SK-N-SH treated with all-trans-retinoic acid at 6 μM for 48 hours (cell line): Measurements from ENCODE around the gene RABEPK.

ENCODE experiments used
- ATAC-seq: fragments of 200-7000 bp; cut with Tn5 transposase; 3 replicates; pipeline ENCODE4 v1.9.1; 2020; ENCODE audit warnings: mild to moderate bottlenecking, moderate library complexity
- BACH2 ChIP-seq: fragments of 250-450 bp; sonication (Bioruptor Pico); IDR thresholded peaks from 2 replicates; pipeline ENCODE4 v1.9.0; 2021; ENCODE audit warnings: mild to moderate bottlenecking, borderline replicate concordance
- CREB5 ChIP-seq: fragments of 250-450 bp; sonication (Bioruptor Pico); IDR thresholded peaks from 2 replicates; pipeline ENCODE4 v1.5.1; 2020; ENCODE audit warnings: low read depth, mild to moderate bottlenecking, moderate library complexity
- CSDC2 ChIP-seq: fragments of 250-450 bp; sonication (Bioruptor Pico); IDR thresholded peaks from 2 replicates; pipeline ENCODE4 v1.5.0; 2020; ENCODE audit warnings: mild to moderate bottlenecking, moderate library complexity
- GLIS3 ChIP-seq: fragments of 250-450 bp; sonication (Bioruptor Pico); IDR thresholded peaks from 2 replicates; pipeline ENCODE4 v1.5.0; 2020; ENCODE audit warnings: mild to moderate bottlenecking, moderate library complexity
- ISL1 ChIP-seq: fragments of 250-450 bp; sonication (Bioruptor Pico); IDR thresholded peaks from 2 replicates; pipeline ENCODE4 v2.1.2; 2022; ENCODE audit warnings: mild to moderate bottlenecking, moderate library complexity
- OSR1 ChIP-seq: fragments of 250-450 bp; sonication (Bioruptor Pico); IDR thresholded peaks from 2 replicates; pipeline ENCODE4 v1.8.0; 2022; ENCODE audit warnings: moderate library complexity, mild to moderate bottlenecking, inconsistent platforms
- RARB ChIP-seq: fragments of 250-450 bp; sonication (Bioruptor Pico); IDR thresholded peaks from 2 replicates; pipeline ENCODE4 v1.8.0; 2021; ENCODE audit warnings: mild to moderate bottlenecking, moderate library complexity
- TCF4 ChIP-seq: fragments of 250-450 bp; sonication (Bioruptor Pico); IDR thresholded peaks from 2 replicates; pipeline ENCODE4 v1.8.0; 2021; ENCODE audit warnings: mild to moderate bottlenecking, moderate library complexity, borderline replicate concordance
- TOX ChIP-seq: fragments of 250-450 bp; sonication (Bioruptor Pico); IDR thresholded peaks from 2 replicates; pipeline ENCODE4 v1.8.0; 2021; ENCODE audit warnings: mild to moderate bottlenecking, moderate library complexity, borderline replicate concordance
- ZC3H10 ChIP-seq: fragments of 250-450 bp; sonication (Bioruptor Pico); IDR thresholded peaks from 2 replicates; pipeline ENCODE4 v1.5.1; 2021; ENCODE audit warnings: mild to moderate bottlenecking, moderate library complexity
- ZFP3 ChIP-seq: fragments of 250-450 bp; sonication (Bioruptor Pico); IDR thresholded peaks from 2 replicates; pipeline ENCODE4 v1.5.0; 2020; ENCODE audit warnings: mild to moderate bottlenecking, moderate library complexity
- ZFP30 ChIP-seq: fragments of 450-650 bp; formaldehyde crosslinking; IDR thresholded peaks from 2 replicates; pipeline ENCODE4 v1.5.0; 2022; ENCODE audit warnings: mild to moderate bottlenecking, moderate library complexity
- ZNF565 ChIP-seq: fragments of 450-650 bp; formaldehyde crosslinking; conservative IDR thresholded peaks from 2 replicates; pipeline ENCODE4 v1.5.0; 2020; ENCODE audit warnings: low read depth, mild to moderate bottlenecking, moderate library complexity
- ZNF70 ChIP-seq: fragments of 450-650 bp; formaldehyde crosslinking; IDR thresholded peaks from 2 replicates; pipeline ENCODE4 v1.5.0; 2020; ENCODE audit warnings: mild to moderate bottlenecking, moderate library complexity
- ZNF8 ChIP-seq: fragments of 450-650 bp; formaldehyde crosslinking; IDR thresholded peaks from 2 replicates; pipeline ENCODE4 v1.5.0; 2020; ENCODE audit warnings: mild to moderate bottlenecking, moderate library complexity
- TF ChIP-seq, protein P1 (sequence below): fragments of 250-450 bp; sonication (Bioruptor Pico); IDR thresholded peaks from 2 replicates; pipeline ENCODE4 v1.5.0; 2020; ENCODE audit warnings: mild to moderate bottlenecking, moderate library complexity
- TF ChIP-seq, protein P2 (sequence below): fragments of 250-450 bp; sonication (Bioruptor Pico); IDR thresholded peaks from 2 replicates; pipeline ENCODE4 v1.8.0; 2020; ENCODE audit warnings: mild to moderate bottlenecking, moderate library complexity, borderline replicate concordance
- TF ChIP-seq, protein P3 (sequence below): fragments of 250-450 bp; sonication (Bioruptor Pico); IDR thresholded peaks from 2 replicates; pipeline ENCODE4 v1.5.1; 2021; ENCODE audit warnings: mild to moderate bottlenecking, moderate library complexity

Gene RABEPK

DNA sequence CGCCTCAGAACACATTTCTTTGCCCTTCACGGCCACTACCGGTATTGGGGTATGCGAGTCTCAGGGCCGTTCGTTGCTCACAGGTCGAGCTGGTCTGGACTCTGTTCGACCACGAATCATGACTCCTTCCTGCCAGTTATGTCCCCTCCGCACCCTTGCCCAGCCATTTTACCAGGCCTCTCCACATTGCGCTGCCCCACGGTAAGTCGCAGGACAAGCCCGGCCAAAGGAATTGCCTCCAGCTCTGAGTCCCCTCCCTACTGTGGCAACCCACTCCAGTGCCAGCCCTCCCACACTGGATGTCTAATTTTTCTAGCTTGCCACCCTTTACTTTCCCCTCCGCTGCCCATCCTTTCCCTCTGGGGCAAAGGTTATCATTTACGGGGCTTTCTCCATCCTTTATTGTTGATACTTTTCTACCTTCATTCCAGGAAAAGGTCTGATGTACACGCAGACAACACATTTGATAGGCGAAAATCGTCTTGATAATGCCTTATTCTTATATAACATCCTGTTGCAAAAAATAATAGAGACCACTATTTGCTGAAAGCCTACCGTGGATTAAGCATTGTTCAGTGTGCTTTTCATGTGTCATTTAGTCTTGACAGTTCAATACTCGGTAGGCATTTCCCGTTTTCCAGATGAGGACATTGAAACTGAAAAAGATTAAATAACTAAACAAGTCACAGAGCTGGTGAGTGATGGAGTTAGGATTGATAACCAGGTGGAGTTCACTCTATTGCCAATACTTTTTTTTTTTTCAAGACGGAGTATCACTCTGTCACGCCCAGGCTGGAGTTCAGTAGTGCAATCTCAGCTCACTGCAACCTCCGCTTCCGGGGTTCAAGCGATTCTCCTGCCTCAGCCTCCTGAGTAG lies 41.8 kb downstream of the RABEPK start:
- no peak for TF ChIP-seq OSR1 (CRISPR knock-in tag)
- TF ChIP-seq, protein P1, sequence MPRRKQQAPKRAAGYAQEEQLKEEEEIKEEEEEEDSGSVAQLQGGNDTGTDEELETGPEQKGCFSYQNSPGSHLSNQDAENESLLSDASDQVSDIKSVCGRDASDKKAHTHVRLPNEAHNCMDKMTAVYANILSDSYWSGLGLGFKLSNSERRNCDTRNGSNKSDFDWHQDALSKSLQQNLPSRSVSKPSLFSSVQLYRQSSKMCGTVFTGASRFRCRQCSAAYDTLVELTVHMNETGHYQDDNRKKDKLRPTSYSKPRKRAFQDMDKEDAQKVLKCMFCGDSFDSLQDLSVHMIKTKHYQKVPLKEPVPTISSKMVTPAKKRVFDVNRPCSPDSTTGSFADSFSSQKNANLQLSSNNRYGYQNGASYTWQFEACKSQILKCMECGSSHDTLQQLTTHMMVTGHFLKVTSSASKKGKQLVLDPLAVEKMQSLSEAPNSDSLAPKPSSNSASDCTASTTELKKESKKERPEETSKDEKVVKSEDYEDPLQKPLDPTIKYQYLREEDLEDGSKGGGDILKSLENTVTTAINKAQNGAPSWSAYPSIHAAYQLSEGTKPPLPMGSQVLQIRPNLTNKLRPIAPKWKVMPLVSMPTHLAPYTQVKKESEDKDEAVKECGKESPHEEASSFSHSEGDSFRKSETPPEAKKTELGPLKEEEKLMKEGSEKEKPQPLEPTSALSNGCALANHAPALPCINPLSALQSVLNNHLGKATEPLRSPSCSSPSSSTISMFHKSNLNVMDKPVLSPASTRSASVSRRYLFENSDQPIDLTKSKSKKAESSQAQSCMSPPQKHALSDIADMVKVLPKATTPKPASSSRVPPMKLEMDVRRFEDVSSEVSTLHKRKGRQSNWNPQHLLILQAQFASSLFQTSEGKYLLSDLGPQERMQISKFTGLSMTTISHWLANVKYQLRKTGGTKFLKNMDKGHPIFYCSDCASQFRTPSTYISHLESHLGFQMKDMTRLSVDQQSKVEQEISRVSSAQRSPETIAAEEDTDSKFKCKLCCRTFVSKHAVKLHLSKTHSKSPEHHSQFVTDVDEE: no peak
- TF ChIP-seq TCF4 (CRISPR knock-in tag): no peak
- TF ChIP-seq, protein P2, sequence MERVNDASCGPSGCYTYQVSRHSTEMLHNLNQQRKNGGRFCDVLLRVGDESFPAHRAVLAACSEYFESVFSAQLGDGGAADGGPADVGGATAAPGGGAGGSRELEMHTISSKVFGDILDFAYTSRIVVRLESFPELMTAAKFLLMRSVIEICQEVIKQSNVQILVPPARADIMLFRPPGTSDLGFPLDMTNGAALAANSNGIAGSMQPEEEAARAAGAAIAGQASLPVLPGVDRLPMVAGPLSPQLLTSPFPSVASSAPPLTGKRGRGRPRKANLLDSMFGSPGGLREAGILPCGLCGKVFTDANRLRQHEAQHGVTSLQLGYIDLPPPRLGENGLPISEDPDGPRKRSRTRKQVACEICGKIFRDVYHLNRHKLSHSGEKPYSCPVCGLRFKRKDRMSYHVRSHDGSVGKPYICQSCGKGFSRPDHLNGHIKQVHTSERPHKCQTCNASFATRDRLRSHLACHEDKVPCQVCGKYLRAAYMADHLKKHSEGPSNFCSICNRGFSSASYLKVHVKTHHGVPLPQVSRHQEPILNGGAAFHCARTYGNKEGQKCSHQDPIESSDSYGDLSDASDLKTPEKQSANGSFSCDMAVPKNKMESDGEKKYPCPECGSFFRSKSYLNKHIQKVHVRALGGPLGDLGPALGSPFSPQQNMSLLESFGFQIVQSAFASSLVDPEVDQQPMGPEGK (CRISPR knock-in tag): no peak
- no peak for TF ChIP-seq GLIS3 (CRISPR knock-in tag)
- TF ChIP-seq ZNF8 (CRISPR knock-in tag): no peak
- TF ChIP-seq ZFP3 (CRISPR knock-in tag): no peak
- no peak for TF ChIP-seq ZFP30 (CRISPR knock-in tag)
- TF ChIP-seq RARB (CRISPR knock-in tag): no peak
- TF ChIP-seq, protein P3, sequence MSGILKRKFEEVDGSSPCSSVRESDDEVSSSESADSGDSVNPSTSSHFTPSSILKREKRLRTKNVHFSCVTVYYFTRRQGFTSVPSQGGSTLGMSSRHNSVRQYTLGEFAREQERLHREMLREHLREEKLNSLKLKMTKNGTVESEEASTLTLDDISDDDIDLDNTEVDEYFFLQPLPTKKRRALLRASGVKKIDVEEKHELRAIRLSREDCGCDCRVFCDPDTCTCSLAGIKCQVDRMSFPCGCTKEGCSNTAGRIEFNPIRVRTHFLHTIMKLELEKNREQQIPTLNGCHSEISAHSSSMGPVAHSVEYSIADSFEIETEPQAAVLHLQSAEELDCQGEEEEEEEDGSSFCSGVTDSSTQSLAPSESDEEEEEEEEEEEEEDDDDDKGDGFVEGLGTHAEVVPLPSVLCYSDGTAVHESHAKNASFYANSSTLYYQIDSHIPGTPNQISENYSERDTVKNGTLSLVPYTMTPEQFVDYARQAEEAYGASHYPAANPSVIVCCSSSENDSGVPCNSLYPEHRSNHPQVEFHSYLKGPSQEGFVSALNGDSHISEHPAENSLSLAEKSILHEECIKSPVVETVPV (CRISPR knock-in tag): no peak
- TF ChIP-seq TOX: no peak
- no peak for TF ChIP-seq ISL1 (CRISPR knock-in tag)
- ATAC-seq: peak; percentile 24

DNA sequence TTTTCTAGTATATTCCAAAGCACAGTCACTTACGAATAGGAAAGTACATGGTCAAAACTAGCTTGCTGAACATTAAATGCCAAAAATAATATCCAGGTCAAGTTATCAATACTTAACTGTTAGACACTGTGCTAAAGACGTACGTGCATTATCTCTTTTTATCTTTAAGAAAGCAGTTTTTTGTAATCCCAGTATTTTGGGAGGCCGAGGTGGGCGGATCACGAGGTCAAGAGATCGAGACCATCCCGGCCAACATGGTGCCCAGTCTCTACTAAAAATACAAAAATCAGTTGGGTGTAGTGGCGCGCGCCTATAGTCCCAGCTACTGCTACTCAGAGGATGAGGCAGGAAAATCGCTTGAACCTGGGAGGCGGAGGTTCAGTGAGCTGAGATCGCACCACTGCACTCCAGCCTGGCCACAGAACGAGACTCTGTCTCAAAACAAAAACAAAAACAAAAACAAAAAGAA lies 43.5 kb downstream of the RABEPK start:
- ATAC-seq: no peak
- TF ChIP-seq OSR1 (CRISPR knock-in tag): no peak
- TF ChIP-seq ISL1 (CRISPR knock-in tag): no peak
- TF ChIP-seq ZC3H10 (CRISPR knock-in tag): no peak
- TF ChIP-seq, protein P3 (CRISPR knock-in tag): no peak
- TF ChIP-seq CSDC2 (CRISPR knock-in tag): no peak
- no peak for TF ChIP-seq ZFP30 (CRISPR knock-in tag)
- no peak for TF ChIP-seq RARB (CRISPR knock-in tag)
- TF ChIP-seq ZNF8 (CRISPR knock-in tag): no peak
- TF ChIP-seq BACH2 (CRISPR knock-in tag): no peak

DNA sequence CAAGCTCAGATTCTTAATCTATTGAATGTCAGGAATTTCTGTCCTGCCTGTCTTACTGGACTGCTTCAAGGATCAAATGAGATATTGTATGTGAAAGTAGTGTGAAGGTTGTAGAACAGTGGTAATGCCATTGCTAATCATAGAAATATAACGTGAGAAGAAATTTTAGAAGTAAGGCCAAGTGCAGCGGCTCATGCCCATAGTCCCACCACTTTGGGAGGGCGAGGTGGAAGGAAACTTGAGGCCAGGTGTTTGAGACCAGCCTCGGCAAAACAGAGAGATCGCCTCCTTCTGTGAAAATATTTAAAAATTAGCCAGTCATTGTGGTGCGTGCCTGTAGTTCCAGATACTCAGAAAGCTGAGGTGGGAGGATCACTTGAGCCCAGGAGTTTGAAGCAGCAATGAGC lies 45.9 kb downstream of the RABEPK start:
- no peak for ATAC-seq
- TF ChIP-seq BACH2 (CRISPR knock-in tag) (no peak), ZFP3 (CRISPR knock-in tag) (no peak), OSR1 (CRISPR knock-in tag) (no peak), ZNF8 (CRISPR knock-in tag) (no peak), CREB5 (CRISPR knock-in tag) (no peak), ZNF70 (CRISPR knock-in tag) (no peak), TCF4 (CRISPR knock-in tag) (no peak), TOX (no peak), ISL1 (CRISPR knock-in tag) (no peak), ZNF565 (CRISPR knock-in tag) (no peak), ZFP30 (CRISPR knock-in tag) (no peak), ZC3H10 (CRISPR knock-in tag) (no peak)
- TF ChIP-seq, protein P2 (CRISPR knock-in tag): no peak
- TF ChIP-seq, protein P3 (CRISPR knock-in tag): no peak
- TF ChIP-seq, protein P1: no peak
